ENCODE results near the gene HTR2B.

HTR2B gene

DNA sequence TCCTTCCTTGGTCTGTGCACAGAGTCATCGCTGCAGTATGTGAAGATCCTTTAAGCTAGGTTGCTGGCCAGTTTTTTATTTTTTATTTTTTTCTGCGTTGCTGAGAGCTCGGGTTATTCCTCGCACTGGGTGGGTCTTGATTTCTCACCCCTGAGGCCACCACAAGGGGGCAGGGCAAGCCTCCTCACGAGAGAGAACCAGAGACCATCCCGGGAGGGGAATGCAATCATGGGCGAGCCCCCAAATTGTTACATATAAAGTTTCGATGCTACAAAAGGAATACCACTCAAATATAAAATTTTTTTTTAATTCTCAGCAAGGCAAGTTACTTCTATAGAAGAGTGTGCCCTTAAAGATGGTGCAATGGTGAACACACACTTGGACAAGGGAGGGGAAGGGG, 24.9 kb downstream of the HTR2B start:
- no peak overlapping the region for H3K4me3 ChIP-seq (ENCODE audit: low read length)
- TF ChIP-seq CTCF (IDR thresholded peaks at IDR 0.05; ENCODE audit: insufficient read depth, low read depth, low read length, missing control alignments): no peak
- DNase-seq (ENCODE audit: low read depth): no peak

DNA sequence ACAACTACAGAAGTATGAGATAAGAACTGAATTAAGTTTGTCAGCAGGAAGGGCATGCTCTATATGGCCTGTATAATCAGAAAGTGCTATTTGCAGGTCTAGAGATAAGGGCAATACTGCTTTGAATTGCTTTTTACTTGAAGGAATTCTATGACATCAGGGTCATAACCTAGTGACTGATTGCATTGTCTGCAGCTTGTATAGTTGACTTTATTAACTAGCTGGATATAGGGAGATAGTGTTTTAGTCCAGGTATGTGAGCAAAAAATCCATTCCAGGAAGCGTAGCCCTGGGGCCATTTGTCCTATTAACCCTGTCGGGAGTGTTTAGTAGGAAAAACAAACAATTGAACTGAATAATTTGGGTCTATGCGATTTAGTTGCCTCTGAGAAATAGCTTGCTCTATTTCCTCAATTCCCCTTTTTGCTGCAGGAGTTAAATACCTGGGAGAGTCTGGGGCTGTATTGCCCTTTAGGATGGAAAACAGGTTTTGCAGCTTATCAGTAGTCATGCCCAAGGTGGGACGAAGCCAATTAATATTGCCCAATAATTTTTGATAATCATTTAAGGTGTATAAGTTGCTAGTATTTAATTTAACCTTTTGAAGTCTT, 30.0 kb downstream of the HTR2B start:
- TF ChIP-seq CTCF (IDR thresholded peaks at IDR 0.05; ENCODE audit: insufficient read depth, low read depth, low read length, missing control alignments): no peak
- no peak overlapping the region for H3K4me3 ChIP-seq (ENCODE audit: low read length)
- no peak for DNase-seq (ENCODE audit: low read depth)

- DNase-seq (ENCODE audit: low read depth): no peak
- no peak overlapping the region for H3K4me3 ChIP-seq (ENCODE audit: low read length)
- no peak for TF ChIP-seq CTCF (IDR thresholded peaks at IDR 0.05; ENCODE audit: insufficient read depth, low read depth, low read length, missing control alignments)
These were observed 30.9 kb downstream of the HTR2B start for GRCh38 chr2:231093933-231094332.

GRCh38 chr2:231088754-231089153, 36.1 kb downstream of the HTR2B start:
- DNase-seq (ENCODE audit: low read depth): no peak
- no peak overlapping the region for H3K4me3 ChIP-seq (ENCODE audit: low read length)
- no peak for TF ChIP-seq CTCF (IDR thresholded peaks at IDR 0.05; ENCODE audit: insufficient read depth, low read depth, low read length, missing control alignments)

- no peak for DNase-seq (ENCODE audit: low read depth)
These were observed 40.3 kb downstream of the HTR2B start for GRCh38 chr2:231084565-231084964.

DNA sequence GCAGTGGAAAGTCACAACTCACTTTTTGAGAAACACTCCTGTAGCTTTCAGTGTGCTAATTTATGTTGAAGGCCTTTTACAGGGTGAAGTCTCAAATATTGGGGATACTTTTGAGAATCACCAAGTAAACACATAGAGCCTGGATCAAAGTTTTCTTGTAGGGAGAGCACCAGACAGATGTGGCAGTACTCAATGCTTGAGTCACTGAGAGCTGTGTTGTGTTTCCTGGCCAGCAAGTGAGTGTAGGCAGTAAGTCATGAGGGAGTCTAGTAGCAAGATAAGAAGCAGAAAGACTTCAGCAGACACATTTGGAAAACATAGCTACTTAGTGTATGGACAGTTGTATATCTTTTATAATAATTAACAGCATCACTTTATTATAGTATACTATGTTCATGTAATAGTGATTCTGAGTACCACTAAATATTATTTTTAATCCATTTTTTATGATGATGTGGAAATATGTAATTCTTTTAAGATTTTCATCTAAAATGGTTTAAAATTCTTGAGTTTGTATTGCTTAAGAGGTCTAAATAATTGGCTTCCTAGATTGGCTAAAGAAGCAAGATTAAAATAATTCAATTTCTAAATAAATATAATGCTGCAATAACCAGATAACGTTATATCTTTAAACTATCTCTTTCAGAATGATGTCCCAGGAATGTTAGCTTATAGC, 55.3 kb downstream of the HTR2B start:
- no peak overlapping the region for H3K4me3 ChIP-seq (ENCODE audit: low read length)
- DNase-seq (ENCODE audit: low read depth): no peak
- no peak for TF ChIP-seq CTCF (IDR thresholded peaks at IDR 0.05; ENCODE audit: insufficient read depth, low read depth, low read length, missing control alignments)

More at GRCh38 chr2:231084565-231084964, 40.3 kb downstream of the HTR2B start:
- no peak overlapping the region for H3K4me3 ChIP-seq (ENCODE audit: low read length)
- no peak for TF ChIP-seq CTCF (IDR thresholded peaks at IDR 0.05; ENCODE audit: insufficient read depth, low read depth, low read length, missing control alignments)

Measured in epithelial cell of esophagus (primary cell).